Cardiac muscle cell (in vitro differentiated cells and primary cell): ENCODE data around the gene CHRNE. TPM values are rescaled to one million over a fixed set of nuclear protein-coding genes. Genes with fewer than 3 reads are reported as not detected.
A peak's percentile ranks its signal among the peaks of the same experiment; 100 is the strongest.
"Not testable (repeated sequence)": the region's sequence is repeated elsewhere in the genome, so short reads cannot be mapped to it uniquely, and the experiment has no call there.

ENCODE experiments used
- DNase-seq, 2 donors: peaks; one replicate each; pipeline versions ENCODE4 v3.0.0 to v3.0.0-alpha.2; 2010 to 2017; ENCODE audit warnings: low read depth in 1 of 2, low spot score in 1 of 2
- H3K27ac ChIP-seq: fragments of 200-600 bp; sonication (generic); 2 replicates; pipeline ENCODE4 v1.5.1; 2016
- H3K27me3 ChIP-seq: fragments of 200-600 bp; sonication (generic); 2 replicates; pipeline ENCODE4 v1.6.0; 2016; ENCODE audit warnings: control low read depth
- H3K36me3 ChIP-seq: fragments of 200-600 bp; sonication (generic); 2 replicates; pipeline ENCODE4 v1.5.1; 2016; ENCODE audit warnings: control low read depth
- H3K4me1 ChIP-seq: fragments of 200-600 bp; sonication (generic); 2 replicates; pipeline ENCODE4 v1.8.1; 2017; ENCODE audit warnings: low read depth, mild to moderate bottlenecking, mixed run types
- H3K4me3 ChIP-seq: fragments of 200-600 bp; sonication (generic); 2 replicates; pipeline ENCODE4 v1.5.1; 2016; ENCODE audit warnings: mild to moderate bottlenecking
- H3K9me3 ChIP-seq: fragments of 200-600 bp; sonication (generic); 2 replicates; pipeline ENCODE4 v1.5.1; 2017; ENCODE audit warnings: low read depth, mild to moderate bottlenecking, control low read depth
- polyA plus RNA-seq: library from polyadenylated mRNA; unstranded; fragments of >200 nt; fragmentation: Nextera tagmentation; extraction: Ambion mirVana; gene quantifications from 2 replicates; pipeline ENCODE4 v1.2.1, GENCODE V29; 2016
- total RNA-seq: library from RNA; depleted of rRNA; stranded (reverse); fragments of >200 nt; gene quantifications from 2 replicates; pipeline ENCODE4 v1.2.3, GENCODE V29; 2016
- TF ChIP-seq, protein P1 (sequence below): IDR thresholded peaks from 2 replicates; pipeline ENCODE4 v1.5.1; 2012; ENCODE audit warnings: low read depth, mild to moderate bottlenecking, low read length

Gene CHRNE
- total and polyA plus RNA-seq, 2 experiments from 2014 or later = 1.1 to 1.5 TPM

- DNase-seq = peak in 1 of 2 donors; percentile 78
- Histone ChIP-seq H3K27ac (no peak overlapping the region), H3K9me3 (no peaks in the 10 kb centered on the region)
Measured at GRCh38 chr17:4920351-4921048, 17.6 kb upstream of the CHRNE start.

DNA sequence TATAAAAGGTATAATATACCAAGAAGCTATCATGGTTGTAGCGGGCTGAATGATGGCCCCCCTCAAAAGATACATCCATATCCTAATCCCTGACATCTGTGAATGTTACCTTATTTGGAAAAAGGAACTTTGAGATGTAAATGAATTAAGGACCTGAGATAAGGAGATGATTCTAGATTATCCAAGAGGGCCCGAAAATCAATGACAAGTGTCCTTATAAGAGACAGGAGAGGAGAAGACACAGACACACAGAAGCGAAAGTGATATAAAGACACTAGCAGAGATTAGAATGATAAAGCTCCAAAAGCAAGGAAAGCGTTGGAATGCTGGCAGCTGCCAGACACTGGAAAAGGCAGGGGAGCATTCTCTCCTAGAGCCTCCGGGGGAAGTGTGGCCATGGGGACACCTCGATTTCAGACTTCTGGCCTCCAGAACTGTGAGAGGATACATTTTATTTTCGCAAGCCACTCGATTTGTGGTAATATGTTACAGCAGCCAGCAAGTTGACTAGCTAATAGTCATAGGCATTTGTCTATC is 16.7 kb upstream of the CHRNE start:
- Histone ChIP-seq H3K27ac (peak overlapping the region; percentile 48), H3K9me3 (no peaks in the 10 kb centered on the region), H3K4me3 (no peak overlapping the region), H3K36me3 (no peaks in the 10 kb centered on the region), H3K27me3 (no peaks in the 10 kb centered on the region), H3K4me1 (peaks cover 7% of the 10 kb centered on the region)
- DNase-seq = no peak
- TF ChIP-seq, protein P1, sequence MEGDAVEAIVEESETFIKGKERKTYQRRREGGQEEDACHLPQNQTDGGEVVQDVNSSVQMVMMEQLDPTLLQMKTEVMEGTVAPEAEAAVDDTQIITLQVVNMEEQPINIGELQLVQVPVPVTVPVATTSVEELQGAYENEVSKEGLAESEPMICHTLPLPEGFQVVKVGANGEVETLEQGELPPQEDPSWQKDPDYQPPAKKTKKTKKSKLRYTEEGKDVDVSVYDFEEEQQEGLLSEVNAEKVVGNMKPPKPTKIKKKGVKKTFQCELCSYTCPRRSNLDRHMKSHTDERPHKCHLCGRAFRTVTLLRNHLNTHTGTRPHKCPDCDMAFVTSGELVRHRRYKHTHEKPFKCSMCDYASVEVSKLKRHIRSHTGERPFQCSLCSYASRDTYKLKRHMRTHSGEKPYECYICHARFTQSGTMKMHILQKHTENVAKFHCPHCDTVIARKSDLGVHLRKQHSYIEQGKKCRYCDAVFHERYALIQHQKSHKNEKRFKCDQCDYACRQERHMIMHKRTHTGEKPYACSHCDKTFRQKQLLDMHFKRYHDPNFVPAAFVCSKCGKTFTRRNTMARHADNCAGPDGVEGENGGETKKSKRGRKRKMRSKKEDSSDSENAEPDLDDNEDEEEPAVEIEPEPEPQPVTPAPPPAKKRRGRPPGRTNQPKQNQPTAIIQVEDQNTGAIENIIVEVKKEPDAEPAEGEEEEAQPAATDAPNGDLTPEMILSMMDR = no peak

More at GRCh38 chr17:4920351-4921048, 17.6 kb upstream of the CHRNE start:
- Histone ChIP-seq H3K4me3 (no peak overlapping the region), H3K4me1 (peaks cover 7% of the 10 kb centered on the region), H3K27me3 (no peaks in the 10 kb centered on the region), H3K36me3 (no peaks in the 10 kb centered on the region)
- TF ChIP-seq, protein P1 = no peak

DNA sequence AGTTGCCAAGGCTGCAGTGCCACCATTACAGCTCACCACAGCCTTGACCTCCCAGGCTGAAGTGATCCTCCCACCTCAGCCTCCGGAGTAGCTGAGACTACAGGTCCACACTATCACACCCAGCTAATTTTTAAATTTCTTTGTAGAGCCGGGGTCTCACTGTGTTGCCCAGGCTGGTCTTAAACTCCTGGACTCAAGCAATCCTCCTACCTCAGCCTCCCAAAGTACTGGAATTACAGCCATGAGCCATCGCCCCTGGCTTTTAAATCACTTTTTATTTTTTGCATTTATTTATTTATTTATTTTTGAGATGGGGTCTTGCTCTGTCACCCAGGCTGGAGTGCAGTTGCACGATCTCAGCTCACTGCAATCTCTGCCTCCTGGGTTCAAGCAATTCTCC is 11.7 kb upstream of the CHRNE start:
- not testable (repeated sequence) for DNase-seq

DNA sequence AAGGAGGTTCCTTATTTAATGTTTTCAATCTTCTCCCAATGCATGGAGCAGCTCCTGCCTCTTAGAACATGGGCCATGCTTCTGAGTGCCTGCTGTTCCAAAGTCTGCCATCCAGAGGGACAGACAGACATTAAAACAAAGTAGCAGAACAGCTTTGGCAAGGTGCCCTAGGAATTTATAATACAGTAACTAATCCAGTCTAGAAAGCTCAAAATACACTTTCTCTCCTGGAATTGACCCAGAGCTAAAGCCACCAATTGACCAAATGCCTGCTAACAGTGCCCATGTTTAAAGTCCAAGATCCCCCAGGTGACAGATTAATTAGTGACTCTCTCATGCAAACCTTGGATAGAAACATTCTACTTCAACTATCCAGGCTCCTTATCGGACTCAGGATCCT is 11.1 kb upstream of the CHRNE start:
- Histone ChIP-seq H3K9me3 (no peaks in the 10 kb centered on the region), H3K27ac (no peak overlapping the region), H3K4me1 (no peaks in the 10 kb centered on the region), H3K4me3 (no peak overlapping the region), H3K27me3 (no peaks in the 10 kb centered on the region), H3K36me3 (no peaks in the 10 kb centered on the region)
- no peak for DNase-seq
- TF ChIP-seq, protein P1 = no peak

More for the DNA sequence above, 11.7 kb upstream of the CHRNE start:
- not testable (repeated sequence) for H3K36me3 ChIP-seq, H3K4me3 ChIP-seq, H3K4me1 ChIP-seq, H3K9me3 ChIP-seq, H3K27me3 ChIP-seq, H3K27ac ChIP-seq

DNA sequence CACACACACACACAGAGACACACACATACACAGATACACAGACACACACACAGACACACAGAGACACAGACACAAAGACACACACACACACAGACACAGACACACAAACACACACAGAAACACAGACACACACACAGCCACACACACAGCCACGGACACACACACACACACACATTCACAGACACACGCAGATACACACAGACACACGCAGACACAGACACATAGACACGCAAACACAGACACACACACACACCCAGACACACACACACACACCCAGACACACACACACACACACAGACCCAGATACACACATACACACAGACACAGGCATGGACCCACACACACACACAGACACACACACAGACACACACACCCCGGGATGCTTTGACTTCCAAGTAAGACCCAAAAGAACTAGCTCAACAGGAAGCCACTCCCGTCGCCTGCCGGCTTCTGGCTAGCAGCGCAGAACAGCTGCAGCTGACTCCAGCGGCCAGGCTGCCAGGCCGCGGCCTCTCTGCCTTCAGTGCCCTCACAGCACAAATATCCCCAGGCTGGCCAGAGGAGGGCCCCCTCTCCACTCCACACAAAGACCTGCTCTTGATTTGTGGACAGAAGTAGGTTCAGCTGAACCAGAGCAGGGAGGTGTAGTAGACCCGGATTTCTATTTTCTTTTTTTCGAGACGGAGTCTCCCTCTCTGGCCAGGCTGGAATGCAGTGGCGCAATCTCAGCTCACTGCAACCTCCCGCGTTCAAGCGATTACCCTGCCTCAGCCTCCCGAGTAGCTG is 6.0 kb upstream of the CHRNE start:
- peak; percentile 91 to 98 for DNase-seq
- H3K27me3 ChIP-seq = no peaks in the 10 kb centered on the region
- TF ChIP-seq, protein P1 = peak; percentile 88
- H3K27ac ChIP-seq = peak overlapping the region; percentile 24
- H3K4me1 ChIP-seq = no peaks in the 10 kb centered on the region
- no peak overlapping the region for H3K4me3 ChIP-seq
- H3K9me3 ChIP-seq = no peaks in the 10 kb centered on the region
- no peaks in the 10 kb centered on the region for H3K36me3 ChIP-seq

GRCh38 chr17:4908301-4908700 is 5.4 kb upstream of the CHRNE start:
- TF ChIP-seq, protein P1 = no peak
- H3K36me3 ChIP-seq = no peaks in the 10 kb centered on the region
- no peaks in the 10 kb centered on the region for H3K27me3 ChIP-seq
- no peak for DNase-seq
- H3K9me3 ChIP-seq = no peaks in the 10 kb centered on the region
- no peaks in the 10 kb centered on the region for H3K4me1 ChIP-seq
- no peak overlapping the region for H3K4me3 ChIP-seq
- no peak overlapping the region for H3K27ac ChIP-seq

DNA sequence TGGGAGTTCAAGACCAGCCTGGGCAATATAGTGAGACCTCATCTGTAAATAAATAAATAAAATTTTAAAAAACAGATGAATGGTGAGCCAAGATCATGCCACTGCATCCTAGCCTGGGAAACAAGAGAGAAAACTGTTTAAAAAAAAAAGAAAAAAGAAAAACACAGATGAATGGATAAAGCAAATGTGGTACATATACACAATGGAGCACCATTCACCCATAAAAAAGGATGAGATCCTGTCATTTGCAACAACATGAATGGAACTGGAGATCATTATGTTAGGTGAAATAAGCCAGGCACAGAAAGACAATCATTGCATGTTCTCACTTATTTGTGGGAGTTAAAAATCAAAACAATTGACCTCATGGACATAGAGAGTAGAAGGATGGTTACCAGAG is 3.7 kb upstream of the CHRNE start:
- H3K27ac ChIP-seq, H3K36me3 ChIP-seq, H3K4me1 ChIP-seq, H3K27me3 ChIP-seq, H3K9me3 ChIP-seq, DNase-seq, H3K4me3 ChIP-seq: not testable (repeated sequence)
